Nephron (organoid): Measurements from ENCODE around the gene PODN.

Experiments used
- H3K27ac Mint-ChIP-seq, 3 experiments: 2 replicates each; pipeline ENCODE4 v1.8.0; 2020; ENCODE audit warnings: mixed read lengths in 3 of 3, mild to moderate bottlenecking in 2 of 3, moderate library complexity in 1 of 3
- H3K27me3 Mint-ChIP-seq: 2 replicates; pipeline ENCODE4 v1.8.0; 2021; ENCODE audit warnings: low read depth, mild to moderate bottlenecking, moderate library complexity, mixed read lengths
- H3K36me3 Mint-ChIP-seq: 2 replicates; pipeline ENCODE4 v1.8.0; 2020; ENCODE audit warnings: low read depth, mixed read lengths
- H3K4me1 Mint-ChIP-seq: 2 replicates; pipeline ENCODE4 v1.8.0; 2020; ENCODE audit warnings: mixed read lengths
- H3K4me3 Mint-ChIP-seq, 3 experiments: 2 replicates each; pipeline ENCODE4 v1.8.0; 2020; ENCODE audit warnings: mild to moderate bottlenecking in 3 of 3, mixed read lengths in 3 of 3, moderate library complexity in 2 of 3
- H3K9me3 Mint-ChIP-seq: 2 replicates; pipeline ENCODE4 v1.8.0; 2020; ENCODE audit warnings: mixed read lengths
- TF ChIP-seq, protein P1 (sequence below), 3 experiments: fragments of 200-600 bp; sonication (generic); IDR thresholded peaks; one replicate each; pipeline ENCODE4 v1.5.0; 2021; ENCODE audit warnings: antibody characterized with exemption in 3 of 3; ENCODE audit not compliant: unreplicated experiment in 3 of 3

The PODN gene

DNA sequence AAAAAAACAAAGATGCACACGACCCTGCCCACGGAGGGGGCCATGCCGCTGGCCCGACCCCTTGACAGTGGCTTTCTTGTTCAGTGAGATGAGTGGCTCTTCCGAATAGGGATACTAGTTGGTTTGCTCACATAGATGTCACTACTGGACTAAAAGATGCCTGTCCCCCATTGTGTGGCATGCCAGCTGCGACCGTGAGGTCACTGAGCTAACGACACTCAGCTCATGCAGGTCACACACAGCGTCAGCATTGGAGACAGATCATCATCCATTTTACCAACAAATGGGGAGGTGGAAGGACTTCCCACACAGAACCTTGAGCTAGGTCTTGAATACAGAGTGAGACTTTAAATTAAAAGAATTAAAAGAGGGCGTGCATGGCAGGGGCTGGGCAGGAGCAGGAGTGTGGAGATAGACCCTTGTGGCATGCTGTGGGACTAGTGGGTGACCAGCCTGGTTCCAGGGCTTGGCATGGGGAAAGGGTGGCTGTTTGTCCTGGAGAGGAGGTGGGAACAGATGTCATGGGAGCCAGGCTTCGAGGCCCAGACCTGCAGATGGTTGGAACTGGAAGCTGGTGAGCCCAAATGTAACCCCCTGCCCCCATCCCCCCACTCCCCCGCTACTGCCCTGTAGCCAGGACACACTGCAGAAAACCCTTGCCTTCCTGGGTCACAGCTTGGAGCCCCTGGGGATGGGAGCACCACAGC lies 68.0 kb downstream of the PODN start:
- H3K4me3 Mint-ChIP-seq, result no peak overlapping the region
- no peaks in the 10 kb centered on the region for H3K9me3 Mint-ChIP-seq
- H3K4me1 Mint-ChIP-seq, result peaks cover 27% of the 10 kb centered on the region
- peaks cover 18% of the 10 kb centered on the region for H3K27me3 Mint-ChIP-seq
- no peaks in the 10 kb centered on the region for H3K36me3 Mint-ChIP-seq
- TF ChIP-seq, protein P1, sequence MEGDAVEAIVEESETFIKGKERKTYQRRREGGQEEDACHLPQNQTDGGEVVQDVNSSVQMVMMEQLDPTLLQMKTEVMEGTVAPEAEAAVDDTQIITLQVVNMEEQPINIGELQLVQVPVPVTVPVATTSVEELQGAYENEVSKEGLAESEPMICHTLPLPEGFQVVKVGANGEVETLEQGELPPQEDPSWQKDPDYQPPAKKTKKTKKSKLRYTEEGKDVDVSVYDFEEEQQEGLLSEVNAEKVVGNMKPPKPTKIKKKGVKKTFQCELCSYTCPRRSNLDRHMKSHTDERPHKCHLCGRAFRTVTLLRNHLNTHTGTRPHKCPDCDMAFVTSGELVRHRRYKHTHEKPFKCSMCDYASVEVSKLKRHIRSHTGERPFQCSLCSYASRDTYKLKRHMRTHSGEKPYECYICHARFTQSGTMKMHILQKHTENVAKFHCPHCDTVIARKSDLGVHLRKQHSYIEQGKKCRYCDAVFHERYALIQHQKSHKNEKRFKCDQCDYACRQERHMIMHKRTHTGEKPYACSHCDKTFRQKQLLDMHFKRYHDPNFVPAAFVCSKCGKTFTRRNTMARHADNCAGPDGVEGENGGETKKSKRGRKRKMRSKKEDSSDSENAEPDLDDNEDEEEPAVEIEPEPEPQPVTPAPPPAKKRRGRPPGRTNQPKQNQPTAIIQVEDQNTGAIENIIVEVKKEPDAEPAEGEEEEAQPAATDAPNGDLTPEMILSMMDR (IDR thresholded peaks at IDR 0.05; ENCODE audit: unreplicated experiment in 3 of 3), result no peak
- H3K27ac Mint-ChIP-seq, result no peak overlapping the region

DNA sequence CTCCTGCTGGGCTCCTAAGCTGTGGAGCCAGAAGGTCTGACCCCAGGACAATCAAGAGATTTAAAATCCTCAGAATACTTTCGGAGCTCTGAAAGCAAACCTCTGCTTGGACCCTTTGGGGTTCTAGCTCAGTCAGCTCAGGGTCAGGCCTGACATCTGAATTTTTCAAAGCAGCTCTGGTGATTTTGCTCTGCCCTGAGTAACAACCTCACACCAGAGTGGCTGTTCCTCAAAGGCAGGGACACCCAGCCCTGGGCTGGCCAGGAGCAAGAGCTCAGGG lies 68.5 kb downstream of the PODN start:
- H3K36me3 Mint-ChIP-seq, result no peaks in the 10 kb centered on the region
- H3K27ac Mint-ChIP-seq, result no peak overlapping the region
- no peak overlapping the region for H3K4me3 Mint-ChIP-seq
- H3K9me3 Mint-ChIP-seq, result no peaks in the 10 kb centered on the region
- TF ChIP-seq, protein P1 (IDR thresholded peaks at IDR 0.05; ENCODE audit: unreplicated experiment in 3 of 3), result no peak
- H3K4me1 Mint-ChIP-seq, result peaks cover 24% of the 10 kb centered on the region
- H3K27me3 Mint-ChIP-seq, result peaks cover 16% of the 10 kb centered on the region

DNA sequence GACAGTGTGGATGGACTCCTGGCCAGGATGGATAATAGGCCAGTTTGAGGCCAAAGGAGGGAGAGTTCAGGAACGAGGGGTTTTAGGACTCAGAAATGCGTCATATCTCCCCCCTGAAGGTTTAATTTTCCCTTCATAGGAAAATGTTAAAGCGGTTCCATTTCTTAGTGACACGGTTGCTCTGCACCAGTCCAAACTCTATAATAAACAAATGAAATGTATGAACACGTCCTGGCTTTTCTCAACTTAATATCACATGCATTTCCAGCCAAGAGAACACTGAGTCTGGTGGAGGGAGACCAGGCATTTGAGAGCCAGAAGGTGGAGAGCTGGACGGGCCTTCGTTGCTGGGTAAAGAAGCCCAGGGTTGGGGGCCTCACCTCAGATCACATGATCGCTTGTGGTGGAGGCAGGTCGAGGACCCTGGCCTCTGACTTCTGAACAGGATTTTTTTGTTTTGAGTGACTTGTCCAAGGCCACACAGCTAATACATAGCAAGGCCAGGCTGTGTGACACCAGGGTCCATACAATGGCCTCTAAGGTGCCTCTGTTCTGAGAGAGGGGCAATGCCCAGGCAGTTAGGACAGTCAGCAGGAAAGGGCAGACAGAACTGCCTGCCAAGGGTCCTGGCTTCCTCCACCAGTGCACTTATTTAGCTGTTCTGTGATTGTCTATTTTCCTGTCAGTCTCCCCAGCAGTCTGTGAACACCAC lies 69.0 kb downstream of the PODN start:
- H3K27me3 Mint-ChIP-seq, result peaks cover 16% of the 10 kb centered on the region
- no peak overlapping the region for H3K27ac Mint-ChIP-seq
- no peaks in the 10 kb centered on the region for H3K9me3 Mint-ChIP-seq
- TF ChIP-seq, protein P1 (IDR thresholded peaks at IDR 0.05; ENCODE audit: unreplicated experiment in 3 of 3), result no peak
- no peak overlapping the region for H3K4me3 Mint-ChIP-seq
- H3K36me3 Mint-ChIP-seq, result no peaks in the 10 kb centered on the region
- peaks cover 20% of the 10 kb centered on the region for H3K4me1 Mint-ChIP-seq

DNA sequence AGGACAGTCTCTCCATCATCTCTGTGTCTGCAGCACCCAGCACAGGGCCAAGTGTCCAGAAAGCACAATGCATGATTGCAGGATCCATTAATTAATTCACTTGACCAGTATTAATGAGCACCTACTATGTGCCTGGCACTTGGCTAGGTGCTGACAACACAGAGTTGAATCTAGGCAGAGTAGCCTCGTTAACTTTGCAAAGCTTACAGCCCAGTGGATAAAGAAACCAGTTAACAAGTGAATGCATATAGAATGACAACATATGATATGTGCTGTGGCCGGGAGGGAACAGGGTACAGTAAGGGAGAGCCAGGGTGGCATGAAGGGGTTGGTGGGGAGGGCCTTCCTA lies 69.6 kb downstream of the PODN start:
- TF ChIP-seq, protein P1 (IDR thresholded peaks at IDR 0.05; ENCODE audit: unreplicated experiment in 3 of 3), result no peak
- no peak overlapping the region for H3K27ac Mint-ChIP-seq
- H3K4me3 Mint-ChIP-seq, result no peak overlapping the region
- no peaks in the 10 kb centered on the region for H3K36me3 Mint-ChIP-seq
- peaks cover 16% of the 10 kb centered on the region for H3K27me3 Mint-ChIP-seq
- H3K9me3 Mint-ChIP-seq, result no peaks in the 10 kb centered on the region
- H3K4me1 Mint-ChIP-seq, result peaks cover 16% of the 10 kb centered on the region

DNA sequence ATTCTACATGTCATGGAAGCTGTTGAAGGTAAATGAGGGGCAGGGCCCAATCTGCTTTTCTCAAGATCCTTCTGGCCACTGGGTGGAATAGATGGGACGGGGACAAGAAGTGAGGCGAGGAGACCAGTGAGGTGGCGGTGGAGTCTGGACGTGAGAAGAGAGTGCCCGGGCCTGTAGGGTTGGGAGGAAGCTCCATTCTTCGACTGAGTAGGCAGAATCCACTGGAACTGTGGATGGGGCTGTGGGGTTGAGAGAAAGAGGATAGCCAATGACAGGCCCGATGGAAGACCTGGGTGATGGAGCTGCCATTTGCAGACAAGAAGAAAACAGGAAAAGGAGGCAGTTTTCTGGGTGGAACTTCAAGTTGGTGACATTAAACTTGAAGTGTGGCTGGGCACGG lies 70.2 kb downstream of the PODN start:
- Mint-ChIP-seq H3K4me3 (no peak overlapping the region), H3K27ac (no peak overlapping the region), H3K27me3 (peaks cover 16% of the 10 kb centered on the region), H3K9me3 (no peaks in the 10 kb centered on the region), H3K36me3 (no peaks in the 10 kb centered on the region), H3K4me1 (peaks cover 13% of the 10 kb centered on the region)
- TF ChIP-seq, protein P1 (IDR thresholded peaks at IDR 0.05; ENCODE audit: unreplicated experiment in 3 of 3), result no peak
